DOHH2 (cell line): ENCODE data around the gene RBM28.

Experiments used
- H3F3A ChIP-seq: fragments of 200-600 bp; sonication (generic), shearing (Covaris generic); 2 replicates; pipeline ENCODE4 v1.6.0; 2016; ENCODE audit warnings: antibody characterized with exemption, mild to moderate bottlenecking; ENCODE audit not compliant: control insufficient read depth, insufficient read depth
- H3K27ac ChIP-seq: fragments of 200-600 bp; sonication (generic); 2 replicates; pipeline ENCODE4 v1.5.1; 2014; ENCODE audit warnings: low read depth, mild to moderate bottlenecking, low read length, moderate library complexity
- H3K27me3 ChIP-seq: fragments of 200-600 bp; sonication (generic); 2 replicates; pipeline ENCODE4 v1.6.1; 2014; ENCODE audit warnings: mild to moderate bottlenecking, low read length, mixed read lengths; ENCODE audit not compliant: control insufficient read depth
- H3K36me3 ChIP-seq: fragments of 200-600 bp; sonication (generic); 2 replicates; pipeline ENCODE4 v1.6.1; 2014; ENCODE audit warnings: mild to moderate bottlenecking, low read length, moderate library complexity, mixed read lengths; ENCODE audit not compliant: control insufficient read depth
- H3K4me1 ChIP-seq: fragments of 200-600 bp; sonication (generic); 2 replicates; pipeline ENCODE4 v1.6.1; 2014; ENCODE audit warnings: mild to moderate bottlenecking, low read length, mixed read lengths; ENCODE audit not compliant: control insufficient read depth
- H3K4me2 ChIP-seq: fragments of 200-600 bp; sonication (generic); 2 replicates; pipeline ENCODE4 v1.6.0; 2014; ENCODE audit warnings: mild to moderate bottlenecking, low read length, moderate library complexity
- H3K4me3 ChIP-seq: fragments of 200-600 bp; sonication (generic); 2 replicates; pipeline ENCODE4 v1.5.1; 2014; ENCODE audit warnings: mild to moderate bottlenecking, low read length, mixed read lengths
- H3K79me2 ChIP-seq: fragments of 200-600 bp; sonication (generic); 2 replicates; pipeline ENCODE4 v1.6.1; 2014; ENCODE audit warnings: mild to moderate bottlenecking, low read length, mixed read lengths; ENCODE audit not compliant: control insufficient read depth
- H3K9me2 ChIP-seq: fragments of 200-600 bp; sonication (generic); replicated peaks from 2 replicates; pipeline ENCODE4 v1.6.1; 2014; ENCODE audit warnings: mild to moderate bottlenecking, low read length, mixed read lengths; ENCODE audit not compliant: control insufficient read depth
- H3K9me3 ChIP-seq: fragments of 200-600 bp; sonication (generic); 2 replicates; pipeline ENCODE4 v1.6.1; 2014; ENCODE audit warnings: antibody characterized with exemption, low read length, mixed read lengths; ENCODE audit not compliant: control insufficient read depth, insufficient read depth
- H4K20me1 ChIP-seq: fragments of 200-600 bp; sonication (generic); 2 replicates; pipeline ENCODE4 v1.6.0; 2014; ENCODE audit warnings: low read depth, mild to moderate bottlenecking, antibody characterized with exemption, low read length, moderate library complexity; ENCODE audit not compliant: control insufficient read depth, insufficient read depth
- CTCF ChIP-seq: fragments of 200-600 bp; sonication (generic); IDR thresholded peaks from one replicate; pipeline ENCODE4 v1.5.1; 2014; ENCODE audit warnings: antibody characterized with exemption, mild to moderate bottlenecking, low read depth, low read length; ENCODE audit not compliant: poor library complexity, severe bottlenecking
- EZH2phosphoT487 ChIP-seq: fragments of 200-600 bp; sonication (generic); IDR thresholded peaks from 2 replicates; pipeline ENCODE4 v1.6.1; 2017; ENCODE audit warnings: borderline replicate concordance, mild to moderate bottlenecking, antibody characterized with exemption, low read length, moderate library complexity, mixed read lengths

The RBM28 gene

GRCh38 chr7:128363261-128363721 lies 19.6 kb upstream of the RBM28 start:
- Histone ChIP-seq H4K20me1 (no peaks in the 10 kb centered on the region), H3K9me2 (no peaks in the 10 kb centered on the region), H3K79me2 (no peaks in the 10 kb centered on the region), H3K27me3 (peaks cover 87% of the 10 kb centered on the region), H3K4me1 (peaks cover 12% of the 10 kb centered on the region; the same call in 1 of the 2 replicates), H3K36me3 (no peaks in the 10 kb centered on the region), H3K9me3 (no peaks in the 10 kb centered on the region), H3F3A (no peaks in the 10 kb centered on the region), H3K4me2 (no peak overlapping the region), H3K4me3 (no peak overlapping the region), H3K27ac (no peak overlapping the region)
- no peak for TF ChIP-seq EZH2phosphoT487
- TF ChIP-seq CTCF: no peak

- Histone ChIP-seq H3K4me2 (no peak overlapping the region), H3K4me3 (no peak overlapping the region)
Observed at GRCh38 chr7:128362670-128363069, 19.0 kb upstream of the RBM28 start.

GRCh38 chr7:128361411-128362379 lies 18.0 kb upstream of the RBM28 start, which contains the start of gene PRRT4:
Gene PRRT4, minus strand, starts transcription at chr7:128361690.
- H3F3A ChIP-seq: no peaks in the 10 kb centered on the region
- H3K27me3 ChIP-seq: peaks cover 96% of the 10 kb centered on the region
- peak within 1 kb of the TSS; percentile 60 for H3K4me3 ChIP-seq
- no peaks in the 10 kb centered on the region for H3K79me2 ChIP-seq
- H3K4me2 ChIP-seq: peak within 1 kb of the TSS; percentile 71
- H3K4me1 ChIP-seq: peaks cover 12% of the 10 kb centered on the region; the same call in 1 of the 2 replicates
- H3K9me2 ChIP-seq: no peaks in the 10 kb centered on the region
- no peak within 1 kb of the TSS for H3K27ac ChIP-seq
- no peaks in the 10 kb centered on the region for H4K20me1 ChIP-seq
- no peaks in the 10 kb centered on the region for H3K9me3 ChIP-seq
- H3K36me3 ChIP-seq: no peaks in the 10 kb centered on the region
- no peak for TF ChIP-seq CTCF
- TF ChIP-seq EZH2phosphoT487: peak; percentile 98

More at GRCh38 chr7:128362670-128363069, 19.0 kb upstream of the RBM28 start:
- Histone ChIP-seq H4K20me1 (no peaks in the 10 kb centered on the region), H3K79me2 (no peaks in the 10 kb centered on the region), H3K9me3 (no peaks in the 10 kb centered on the region), H3F3A (no peaks in the 10 kb centered on the region), H3K27me3 (peaks cover 90% of the 10 kb centered on the region), H3K27ac (no peak overlapping the region), H3K4me1 (peaks cover 12% of the 10 kb centered on the region; the same call in 1 of the 2 replicates), H3K36me3 (no peaks in the 10 kb centered on the region), H3K9me2 (no peaks in the 10 kb centered on the region)
- no peak for TF ChIP-seq EZH2phosphoT487
- TF ChIP-seq CTCF: no peak
